IMR-90 (cell line): ENCODE results near the gene JAKMIP2. TPM values are rescaled to one million over a fixed set of nuclear protein-coding genes. Genes with fewer than 3 reads are reported as not detected.

Experiments
- ATAC-seq: fragments of 200-7000 bp; cut with Tn5 transposase; 2 replicates; pipeline ENCODE4 v1.9.1; 2020; ENCODE audit warnings: low read depth, mild to moderate bottlenecking, moderate library complexity
- BruUV-seq: library from RNA; stranded (reverse); fragments of 400-500 nt; replicated peaks from 2 replicates; lab custom pipeline; 2021; lab: Mats Ljungman, UMichigan
- CTCF ChIA-PET: fragments of 300-600 bp; formaldehyde crosslinking; extraction: SDS; loops from one replicate; lab custom pipeline; 2021; ENCODE audit warnings: antibody characterized with exemption; lab: Yijun Ruan, JAX
- POLR2A ChIA-PET: fragments of 300-600 bp; sonication (Branson Sonifier 250); formaldehyde crosslinking; loops from one replicate; lab custom pipeline; 2022; ENCODE audit warnings: antibody characterized with exemption; ENCODE audit not compliant: unreplicated experiment; lab: Charles Lee
- DNase-seq: peaks from one replicate; pipeline ENCODE4 v3.0.0; 2013
- H2AFZ ChIP-seq: replicated peaks from 2 replicates; pipeline ENCODE3; 2013; ENCODE audit warnings: low read length, mild to moderate bottlenecking; ENCODE audit not compliant: poor library complexity
- H2AK5ac ChIP-seq: 2 replicates; pipeline ENCODE4 v1.6.1; 2013; ENCODE audit warnings: low read depth, low read length, inconsistent platforms
- H2AK9ac ChIP-seq: replicated peaks from 2 replicates; pipeline ENCODE3; 2013; ENCODE audit warnings: mild to moderate bottlenecking, low read depth, low read length, moderate library complexity; ENCODE audit not compliant: poor library complexity
- H2BK120ac ChIP-seq: 2 replicates; pipeline ENCODE4 v1.6.1; 2013; ENCODE audit warnings: low read depth, low read length, inconsistent platforms
- H2BK15ac ChIP-seq: 3 replicates; pipeline ENCODE4 v1.6.1; 2013; ENCODE audit warnings: low read depth, low read length, inconsistent platforms
- H2BK20ac ChIP-seq: 2 replicates; pipeline ENCODE4 v1.6.1; 2013; ENCODE audit warnings: low read depth, mild to moderate bottlenecking, inconsistent platforms, low read length, moderate library complexity
- H2BK5ac ChIP-seq: 2 replicates; pipeline ENCODE4 v1.6.1; 2013; ENCODE audit warnings: mild to moderate bottlenecking, low read depth, low read length, inconsistent platforms; ENCODE audit not compliant: poor library complexity, severe bottlenecking
- H3K14ac ChIP-seq: replicated peaks from 2 replicates; pipeline ENCODE4 v1.6.1; 2013; ENCODE audit warnings: low read depth, low read length, inconsistent platforms
- H3K18ac ChIP-seq: 2 replicates; pipeline ENCODE4 v1.6.1; 2013; ENCODE audit warnings: low read depth, low read length, control low read depth
- H3K23ac ChIP-seq: 2 replicates; pipeline ENCODE4 v1.6.1; 2013; ENCODE audit warnings: low read depth, low read length, inconsistent platforms
- H3K27ac ChIP-seq: 2 replicates; pipeline ENCODE4 v1.5.1; 2013; ENCODE audit warnings: mild to moderate bottlenecking, control low read depth, low read length; ENCODE audit not compliant: insufficient read depth
- H3K27me3 ChIP-seq: 2 replicates; pipeline ENCODE4 v1.6.1; 2013; ENCODE audit warnings: low read length; ENCODE audit not compliant: control insufficient read depth, insufficient read depth
- H3K36me3 ChIP-seq: 2 replicates; pipeline ENCODE4 v1.6.1; 2013; ENCODE audit warnings: low read length, mixed read lengths; ENCODE audit not compliant: control insufficient read depth, insufficient read depth
- H3K4ac ChIP-seq: 2 replicates; pipeline ENCODE4 v1.6.1; 2013; ENCODE audit warnings: low read depth, low read length, inconsistent platforms
- H3K4me1 ChIP-seq: 2 replicates; pipeline ENCODE4 v1.6.1; 2013; ENCODE audit warnings: low read length, mixed read lengths; ENCODE audit not compliant: control insufficient read depth, insufficient read depth
- H3K4me2 ChIP-seq: 2 replicates; pipeline ENCODE4 v1.6.1; 2013; ENCODE audit warnings: low read depth, mild to moderate bottlenecking, control low read depth, low read length, moderate library complexity
- H3K4me3 ChIP-seq: 2 replicates; pipeline ENCODE4 v1.5.1; 2013; ENCODE audit warnings: low read depth, mild to moderate bottlenecking, control low read depth, low read length, moderate library complexity; ENCODE audit not compliant: insufficient read depth
- H3K56ac ChIP-seq: 2 replicates; pipeline ENCODE4 v1.6.1; 2013; ENCODE audit warnings: low read length, inconsistent platforms; ENCODE audit not compliant: insufficient read depth; ENCODE audit errors: extremely low read depth
- H3K79me1 ChIP-seq, 2 experiments: 2 replicates each; pipeline ENCODE4 v1.6.1; 2013; ENCODE audit warnings: low read length in 2 of 2, inconsistent platforms in 1 of 2, low read depth in 1 of 2
- H3K9ac ChIP-seq: 2 replicates; pipeline ENCODE4 v1.6.1; 2013; ENCODE audit warnings: low read depth, low read length, control low read depth
- H3K9me1 ChIP-seq: 2 replicates; pipeline ENCODE4 v1.6.1; 2013; ENCODE audit warnings: low read length, inconsistent platforms; ENCODE audit not compliant: insufficient read depth
- H3K9me3 ChIP-seq: 2 replicates; pipeline ENCODE4 v1.6.1; 2013; ENCODE audit warnings: low read length; ENCODE audit not compliant: control insufficient read depth, insufficient read depth
- H4K20me1 ChIP-seq: 2 replicates; pipeline ENCODE4 v1.6.1; 2013; ENCODE audit warnings: low read length, inconsistent platforms; ENCODE audit not compliant: insufficient read depth
- H4K5ac ChIP-seq: 2 replicates; pipeline ENCODE4 v1.6.1; 2013; ENCODE audit warnings: mild to moderate bottlenecking, low read depth, low read length, control low read depth
- H4K8ac ChIP-seq, 2 experiments: 2 replicates each; pipeline ENCODE4 v1.6.1; 2013; ENCODE audit warnings: low read depth in 2 of 2, low read length in 2 of 2, control low read depth in 1 of 2, inconsistent platforms in 1 of 2
- H4K91ac ChIP-seq: 2 replicates; pipeline ENCODE4 v1.6.1; 2013; ENCODE audit warnings: low read depth, low read length, inconsistent platforms; ENCODE audit not compliant: insufficient read depth
- CEBPB ChIP-seq: IDR thresholded peaks from 2 replicates; pipeline ENCODE4 v1.6.1; 2012; ENCODE audit warnings: low read depth, low read length, improper control_type of control experiment
- CHD1 ChIP-seq: IDR thresholded peaks from 2 replicates; pipeline ENCODE4 v1.6.1; 2012; ENCODE audit warnings: low read depth, low read length, improper control_type of control experiment
- MAFK ChIP-seq: IDR thresholded peaks from 2 replicates; pipeline ENCODE4 v1.6.1; 2012; ENCODE audit warnings: low read depth, low read length, improper control_type of control experiment
- MAZ ChIP-seq: IDR thresholded peaks from 2 replicates; pipeline ENCODE4 v1.6.1; 2012; ENCODE audit warnings: low read depth, mild to moderate bottlenecking, low read length, improper control_type of control experiment, moderate library complexity, borderline replicate concordance
- MXI1 ChIP-seq: IDR thresholded peaks from 2 replicates; pipeline ENCODE4 v1.6.1; 2012; ENCODE audit warnings: low read depth, mild to moderate bottlenecking, low read length, moderate library complexity, borderline replicate concordance
- NFE2L2 ChIP-seq: fragments of 150-350 bp; IDR thresholded peaks from 2 replicates; pipeline ENCODE4 v1.6.1; 2016; ENCODE audit warnings: low read depth, mild to moderate bottlenecking, low read length
- POLR2A ChIP-seq: IDR thresholded peaks from 2 replicates; pipeline ENCODE4 v1.6.1; 2012; ENCODE audit warnings: mild to moderate bottlenecking, low read depth, low read length
- RAD21 ChIP-seq: IDR thresholded peaks from 2 replicates; pipeline ENCODE4 v1.6.1; 2012; ENCODE audit warnings: low read length, improper control_type of control experiment
- WGBS, 2 experiments: methylation state at CpG; one replicate each; pipeline versions ENCODE4 v1.1.5 to v1.1.7; 2013; ENCODE audit warnings: missing lambda C conversion rate in 2 of 2; ENCODE audit not compliant: insufficient read length in 1 of 2; ENCODE audit errors: extremely low coverage in 2 of 2; 5-methylcytosine and 5-hydroxymethylcytosine counted together
- dilution Hi-C: fragments of 300-500 bp; cut with HindIII; formaldehyde crosslinking; loops from one replicate; pipeline ENCODE4 v1.14.3; 2018; ENCODE audit warnings: low sequenced_read_pairs; ENCODE audit not compliant: unreplicated experiment
- in situ Hi-C: fragments of 300-500 bp; cut with MboI; formaldehyde crosslinking; loops from 3 replicates; pipeline ENCODE4 v1.14.3; 2019; ENCODE audit warnings: low sequenced_read_pairs, inconsistent platforms, mixed read lengths
- intact Hi-C: fragments of 100-400 bp; cut with micrococcal nuclease; formaldehyde crosslinking; loops from 2 replicates; pipeline ENCODE4 v1.10.0; 2022
- polyA plus RNA-seq, 3 experiments: library from polyadenylated mRNA; depleted of rRNA; stranded (reverse); fragments of >200 nt; gene quantifications; 2 replicates each; pipeline ENCODE4 v1.2.3, GENCODE V29; 2012; ENCODE audit warnings: low replicate concordance in 1 of 3
- total RNA-seq: library from RNA; depleted of rRNA; stranded (reverse); fragments of >200 nt; gene quantifications from 2 replicates; pipeline ENCODE4 v1.2.3, GENCODE V29; 2012
- TF ChIP-seq, protein P1 (sequence below): fragments of 150-350 bp; IDR thresholded peaks from 2 replicates; pipeline ENCODE4 v1.6.1; 2017; ENCODE audit warnings: mild to moderate bottlenecking, antibody characterized with exemption, low read length, low read depth

JAKMIP2 gene
- total and polyA plus RNA-seq, 2 of the 4 experiments (the other 2 are of a cell fraction) = under 0.01 TPM; not detected in 1

GRCh38 chr5:147617191-147617606, 165.3 kb downstream of the JAKMIP2 start:
- no peaks in the 10 kb centered on the region for H4K20me1 ChIP-seq
- H3K9me3 ChIP-seq = no peaks in the 10 kb centered on the region
- H3K18ac ChIP-seq = no peak overlapping the region
- no peak overlapping the region for H3K4me2 ChIP-seq
- no peak overlapping the region for H2BK120ac ChIP-seq
- no peaks in the 10 kb centered on the region for H3K4me1 ChIP-seq
- H3K9me1 ChIP-seq = no peaks in the 10 kb centered on the region
- H3K36me3 ChIP-seq = no peaks in the 10 kb centered on the region
- H3K4ac ChIP-seq = no peak overlapping the region
- intact Hi-C loops (no loop called here), in situ Hi-C loops (no loop called here), dilution Hi-C loops (no loop called here)
- H2BK5ac ChIP-seq = no peak overlapping the region
- no peaks in the 10 kb centered on the region for H3K79me1 ChIP-seq
- no peak overlapping the region for H3K14ac ChIP-seq
- no peak overlapping the region for H4K5ac ChIP-seq
- no peak overlapping the region for H3K23ac ChIP-seq
- WGBS, 2 experiments = no CpG with 5 or more reads among the region's 4 CpGs
- no peak overlapping the region for H2AK5ac ChIP-seq
- POLR2A ChIA-PET = no interaction called here
- DNase-seq = peak; percentile 4
- H3K27me3 ChIP-seq = peaks cover 2% of the 10 kb centered on the region
- no peak overlapping the region for H3K9ac ChIP-seq
- no peak overlapping the region for H2BK15ac ChIP-seq
- no peak overlapping the region for H3K56ac ChIP-seq
- TF ChIP-seq NFE2L2 (no peak), MAFK (no peak), CEBPB (no peak), RAD21 (no peak), MXI1 (no peak), POLR2A (no peak), CHD1 (no peak), MAZ (no peak)
- TF ChIP-seq, protein P1, sequence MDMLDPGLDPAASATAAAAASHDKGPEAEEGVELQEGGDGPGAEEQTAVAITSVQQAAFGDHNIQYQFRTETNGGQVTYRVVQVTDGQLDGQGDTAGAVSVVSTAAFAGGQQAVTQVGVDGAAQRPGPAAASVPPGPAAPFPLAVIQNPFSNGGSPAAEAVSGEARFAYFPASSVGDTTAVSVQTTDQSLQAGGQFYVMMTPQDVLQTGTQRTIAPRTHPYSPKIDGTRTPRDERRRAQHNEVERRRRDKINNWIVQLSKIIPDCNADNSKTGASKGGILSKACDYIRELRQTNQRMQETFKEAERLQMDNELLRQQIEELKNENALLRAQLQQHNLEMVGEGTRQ = no peak
- CTCF ChIA-PET = no interaction called here
- no peak overlapping the region for H3K27ac ChIP-seq
- H4K8ac ChIP-seq = no peak overlapping the region
- H2AK9ac ChIP-seq = no peak overlapping the region
- BruUV-seq = no TSS peak
- ATAC-seq = no peak
- H2BK20ac ChIP-seq = no peak overlapping the region
- H4K91ac ChIP-seq = no peak overlapping the region
- H3K4me3 ChIP-seq = no peak overlapping the region
- H2AFZ ChIP-seq = no peak overlapping the region
